GM12878 (cell line): Measurements from ENCODE around the gene LPCAT2. TPM values are rescaled to one million over a fixed set of nuclear protein-coding genes. Genes with fewer than 3 reads are reported as not detected.

Source experiments
- ATAC-seq: fragments of 200-7000 bp; cut with Tn5 transposase; 3 replicates; pipeline ENCODE4 v1.9.1; 2020; ENCODE audit warnings: mild to moderate bottlenecking, moderate library complexity
- BruUV-seq: library from RNA; stranded (reverse); fragments of 400-500 nt; replicated peaks from 2 replicates; lab custom pipeline; 2021; lab: Mats Ljungman, UMichigan
- CTCF ChIA-PET: fragments of 300-600 bp; sonication (Branson Sonifier 250); formaldehyde crosslinking; extraction: SDS; loops from one replicate; lab custom pipeline; 2021; ENCODE audit warnings: inconsistent platforms; lab: Yijun Ruan, JAX
- POLR2A ChIA-PET: fragments of 350-600 bp; formaldehyde crosslinking; extraction: SDS; loops from one replicate; lab custom pipeline; 2021; ENCODE audit warnings: inconsistent platforms; lab: Charles Lee
- RAD21 ChIA-PET: fragments of 300-600 bp; sonication (Branson Sonifier 250); formaldehyde crosslinking; loops from one replicate; lab custom pipeline; 2023; ENCODE audit warnings: antibody characterized with exemption; ENCODE audit not compliant: unreplicated experiment; lab: Charles Lee
- SMC1A ChIA-PET: fragments of 300-600 bp; sonication (Branson Sonifier 250); formaldehyde crosslinking; loops from one replicate; lab custom pipeline; 2023; ENCODE audit not compliant: unreplicated experiment, uncharacterized antibody; lab: Charles Lee
- DNase-seq: peaks from one replicate; pipeline ENCODE4 v3.0.0-alpha.2; 2011; ENCODE audit warnings: low read depth, low spot score
- FAIRE-seq: peaks from 3 replicates; lab custom pipeline; 2011; peaks lifted over from hg19 to GRCh38; lab: Jason Lieb, UNC
- H2AFZ ChIP-seq: 2 replicates; pipeline ENCODE4 v1.6.0; 2011; ENCODE audit warnings: low read depth, low read length, control low read depth; ENCODE audit not compliant: control insufficient read depth
- H3K27ac ChIP-seq: 2 replicates; pipeline ENCODE4 v1.5.1; 2011; ENCODE audit warnings: control low read depth; ENCODE audit not compliant: control insufficient read depth, insufficient read depth
- H3K27me3 ChIP-seq, 2 experiments: replicated peaks in 1 of 2; 2 replicates each; pipeline versions ENCODE4 v1.6.0 to v1.6.1; 2011; ENCODE audit warnings: low read length in 1 of 2; ENCODE audit not compliant: control insufficient read depth in 2 of 2, insufficient read depth in 2 of 2
- H3K36me3 ChIP-seq, 2 experiments: 2 replicates each; pipeline ENCODE4 v1.5.1; 2011; ENCODE audit warnings: low read length in 1 of 2; ENCODE audit not compliant: control insufficient read depth in 2 of 2, insufficient read depth in 2 of 2
- H3K4me1 ChIP-seq: 2 replicates; pipeline ENCODE4 v1.6.1; 2011; ENCODE audit warnings: mild to moderate bottlenecking, low read length, moderate library complexity, mixed read lengths; ENCODE audit not compliant: control insufficient read depth, insufficient read depth
- H3K4me2 ChIP-seq: 2 replicates; pipeline ENCODE4 v1.6.0; 2011; ENCODE audit warnings: control low read depth; ENCODE audit not compliant: control insufficient read depth, insufficient read depth
- H3K4me3 ChIP-seq: fragments of 200-600 bp; sonication (generic); 2 replicates; pipeline ENCODE4 v1.5.1; 2016
- H3K79me2 ChIP-seq: 2 replicates; pipeline ENCODE4 v1.6.0; 2011; ENCODE audit warnings: low read length; ENCODE audit not compliant: control insufficient read depth, insufficient read depth
- H3K9ac ChIP-seq: 2 replicates; pipeline ENCODE4 v1.8.0; 2011; ENCODE audit warnings: low read length, control low read depth, mixed read lengths; ENCODE audit not compliant: control insufficient read depth, insufficient read depth
- H3K9me3 ChIP-seq: replicated peaks from 3 replicates; pipeline ENCODE4 v1.5.1; 2011; ENCODE audit warnings: mild to moderate bottlenecking, low read length; ENCODE audit not compliant: control insufficient read depth, insufficient read depth
- H4K20me1 ChIP-seq: 2 replicates; pipeline ENCODE4 v1.6.0; 2011; ENCODE audit not compliant: control insufficient read depth, insufficient read depth
- ATF7 ChIP-seq: fragments of 450-650 bp; IDR thresholded peaks from 2 replicates; pipeline ENCODE4 v1.6.1; 2016; ENCODE audit warnings: low read depth, mild to moderate bottlenecking
- BRCA1 ChIP-seq: IDR thresholded peaks from 2 replicates; pipeline ENCODE4 v1.6.1; 2011; ENCODE audit warnings: low read depth, low read length, improper control_type of control experiment
- ETV6 ChIP-seq, 2 experiments: fragments of 450-650 bp in 1 of 2; IDR thresholded peaks in 1 of 2; conservative IDR thresholded peaks in 1 of 2; 2 replicates each; pipeline ENCODE4 v1.6.1; 2014; ENCODE audit warnings: antibody characterized with exemption in 1 of 2, borderline replicate concordance in 1 of 2, low read depth in 1 of 2, mild to moderate bottlenecking in 1 of 2, moderate library complexity in 1 of 2
- HDGF ChIP-seq: fragments of 450-650 bp; IDR thresholded peaks from 2 replicates; pipeline ENCODE4 v1.6.1; 2016; ENCODE audit warnings: antibody characterized with exemption
- IKZF1 ChIP-seq: fragments of 450-650 bp; conservative IDR thresholded peaks from 2 replicates; pipeline ENCODE4 v1.6.1; 2017; ENCODE audit warnings: antibody characterized with exemption, mild to moderate bottlenecking
- IKZF2 ChIP-seq, 2 experiments: fragments of 450-650 bp; IDR thresholded peaks; 2 replicates each; pipeline ENCODE4 v1.6.1; 2017; ENCODE audit warnings: mild to moderate bottlenecking in 2 of 2, moderate library complexity in 2 of 2
- MXI1 ChIP-seq: fragments of 150-350 bp; IDR thresholded peaks from 2 replicates; pipeline ENCODE4 v1.6.1; 2011; ENCODE audit warnings: low read depth, mild to moderate bottlenecking, inconsistent platforms, low read length, improper control_type of control experiment
- TBL1XR1 ChIP-seq: IDR thresholded peaks from 2 replicates; pipeline ENCODE4 v1.6.1; 2012; ENCODE audit warnings: low read depth, low read length, improper control_type of control experiment
- TCF12 ChIP-seq: IDR thresholded peaks from 2 replicates; pipeline ENCODE4 v1.6.1; 2011; ENCODE audit warnings: low read depth, mild to moderate bottlenecking, low read length
- WRNIP1 ChIP-seq: IDR thresholded peaks from 2 replicates; pipeline ENCODE4 v1.6.1; 2011; ENCODE audit warnings: low read depth, low read length, improper control_type of control experiment, borderline replicate concordance
- YBX1 ChIP-seq: fragments of 450-650 bp; IDR thresholded peaks from 2 replicates; pipeline ENCODE4 v1.6.1; 2016; ENCODE audit warnings: antibody characterized with exemption
- ZNF207 ChIP-seq: fragments of 450-650 bp; IDR thresholded peaks from 2 replicates; pipeline ENCODE4 v1.6.1; 2014; ENCODE audit warnings: antibody characterized with exemption, mild to moderate bottlenecking, borderline replicate concordance
- ZNF24 ChIP-seq: fragments of 450-650 bp; IDR thresholded peaks from 2 replicates; pipeline ENCODE4 v1.6.1; 2017; ENCODE audit warnings: antibody characterized with exemption, mild to moderate bottlenecking
- WGBS: methylation state at CpG from one replicate; pipeline ENCODE4 v1.1.6; 2016; ENCODE audit warnings: low lambda C conversion rate; ENCODE audit not compliant: insufficient replicate concordance, insufficient coverage; ENCODE audit errors: missing lambda C conversion rate; 5-methylcytosine and 5-hydroxymethylcytosine counted together
- in situ Hi-C: fragments of 300-500 bp; cut with MboI; formaldehyde crosslinking; loops from 9 replicates; pipeline ENCODE4 v1.14.3; 2018; ENCODE audit warnings: mixed read lengths
- intact Hi-C: fragments of 100-400 bp; cut with micrococcal nuclease; formaldehyde crosslinking; loops from one replicate; pipeline ENCODE4 v1.14.2; 2022; ENCODE audit not compliant: unreplicated experiment
- polyA plus RNA-seq, 11 experiments: library from polyadenylated mRNA; depleted of rRNA in 4 of 11; unstranded in 6 of 11; stranded (reverse) in 5 of 11; fragments of >200 nt; fragmentation: Nextera tagmentation in 4 of 11; fragmentation: Illumina TruSeq in 1 of 11; extraction: Ambion mirVana in 4 of 11; extraction: Trizol in 1 of 11; gene quantifications; 1 replicate in 1 of 11; 2 replicates in 10 of 11; pipeline versions ENCODE4 v1.2.1 to v1.2.3, GENCODE V29; 2011 to 2016; ENCODE audit warnings: inconsistent platforms in 2 of 11, missing spikeins in 2 of 11, low read depth in 1 of 11
- total RNA-seq, 4 experiments: library from RNA; depleted of rRNA in 3 of 4; stranded (reverse); fragments of >200 nt in 3 of 4; fragmentation: Illumina TruSeq in 1 of 4; extraction: Trizol in 1 of 4; gene quantifications; 2 replicates each; pipeline versions ENCODE4 v1.2.1 to v1.2.3, GENCODE V29; 2013 to 2021
- TF ChIP-seq, protein P1 (sequence below): fragments of 450-650 bp; IDR thresholded peaks from 2 replicates; pipeline ENCODE4 v1.6.1; 2016; ENCODE audit warnings: mild to moderate bottlenecking
- TF ChIP-seq, protein P2 (sequence below): fragments of 450-650 bp; IDR thresholded peaks from 2 replicates; pipeline ENCODE4 v1.6.1; 2017; ENCODE audit warnings: low read depth, mild to moderate bottlenecking, moderate library complexity
- TF ChIP-seq, protein P3 (sequence below): fragments of 450-650 bp; IDR thresholded peaks from 2 replicates; pipeline ENCODE4 v1.6.1; 2014; ENCODE audit warnings: mild to moderate bottlenecking
- TF ChIP-seq, protein P4 (sequence below): IDR thresholded peaks from 2 replicates; pipeline ENCODE4 v1.6.1; 2012; ENCODE audit warnings: low read depth, low read length, improper control_type of control experiment

Gene LPCAT2
- total and polyA plus RNA-seq, 10 of the 15 experiments (the other 5 are each of a cell fraction or from before 2014, with no cell fraction given), result 0.01 TPM; not detected in 9

DNA sequence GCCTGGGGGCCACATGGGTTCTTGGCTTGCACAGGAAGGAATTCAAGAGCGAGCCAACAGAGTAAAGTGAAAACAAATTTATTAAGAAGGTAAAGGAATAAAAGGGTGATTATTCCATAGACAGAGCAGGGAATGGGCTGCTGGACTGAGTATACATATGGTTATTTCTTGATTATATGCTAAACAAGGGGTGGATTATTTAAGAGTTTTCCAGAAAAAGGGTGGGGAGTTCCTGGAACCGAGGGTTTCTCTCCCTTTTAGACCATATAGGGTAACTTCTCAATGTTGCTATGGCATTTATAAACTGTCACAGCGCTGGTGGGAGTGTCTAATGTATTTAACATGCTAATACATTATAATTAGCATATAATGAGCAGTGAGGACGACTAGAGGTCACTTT is 27.8 kb upstream of the LPCAT2 start:
- H3K36me3 ChIP-seq, result no peaks in the 10 kb centered on the region
- ChIA-PET SMC1A (no interaction called here), RAD21 (no interaction called here), CTCF (no interaction called here), POLR2A (no interaction called here)
- intact Hi-C loops (no loop called here), in situ Hi-C loops (no loop called here)
- TF ChIP-seq ETV6 (conservative IDR thresholded peaks at IDR 0.05 in 1 of 2, IDR thresholded peaks at IDR 0.05 in 1 of 2; ENCODE audit: borderline replicate concordance in 1 of 2, low read depth in 1 of 2), result no peak
- no peak for TF ChIP-seq BRCA1
- TF ChIP-seq, protein P1, sequence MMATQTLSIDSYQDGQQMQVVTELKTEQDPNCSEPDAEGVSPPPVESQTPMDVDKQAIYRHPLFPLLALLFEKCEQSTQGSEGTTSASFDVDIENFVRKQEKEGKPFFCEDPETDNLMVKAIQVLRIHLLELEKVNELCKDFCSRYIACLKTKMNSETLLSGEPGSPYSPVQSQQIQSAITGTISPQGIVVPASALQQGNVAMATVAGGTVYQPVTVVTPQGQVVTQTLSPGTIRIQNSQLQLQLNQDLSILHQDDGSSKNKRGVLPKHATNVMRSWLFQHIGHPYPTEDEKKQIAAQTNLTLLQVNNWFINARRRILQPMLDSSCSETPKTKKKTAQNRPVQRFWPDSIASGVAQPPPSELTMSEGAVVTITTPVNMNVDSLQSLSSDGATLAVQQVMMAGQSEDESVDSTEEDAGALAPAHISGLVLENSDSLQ, result no peak
- TF ChIP-seq TBL1XR1, result no peak
- no peak for TF ChIP-seq MXI1
- no peak for TF ChIP-seq ZNF207
- TF ChIP-seq, protein P2, sequence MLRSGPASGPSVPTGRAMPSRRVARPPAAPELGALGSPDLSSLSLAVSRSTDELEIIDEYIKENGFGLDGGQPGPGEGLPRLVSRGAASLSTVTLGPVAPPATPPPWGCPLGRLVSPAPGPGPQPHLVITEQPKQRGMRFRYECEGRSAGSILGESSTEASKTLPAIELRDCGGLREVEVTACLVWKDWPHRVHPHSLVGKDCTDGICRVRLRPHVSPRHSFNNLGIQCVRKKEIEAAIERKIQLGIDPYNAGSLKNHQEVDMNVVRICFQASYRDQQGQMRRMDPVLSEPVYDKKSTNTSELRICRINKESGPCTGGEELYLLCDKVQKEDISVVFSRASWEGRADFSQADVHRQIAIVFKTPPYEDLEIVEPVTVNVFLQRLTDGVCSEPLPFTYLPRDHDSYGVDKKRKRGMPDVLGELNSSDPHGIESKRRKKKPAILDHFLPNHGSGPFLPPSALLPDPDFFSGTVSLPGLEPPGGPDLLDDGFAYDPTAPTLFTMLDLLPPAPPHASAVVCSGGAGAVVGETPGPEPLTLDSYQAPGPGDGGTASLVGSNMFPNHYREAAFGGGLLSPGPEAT, result no peak
- no peak for TF ChIP-seq TCF12
- no peak for TF ChIP-seq ATF7
- no peak for TF ChIP-seq WRNIP1
- no peak for TF ChIP-seq IKZF2 (IDR thresholded peaks at IDR 0.05)
- TF ChIP-seq HDGF, result no peak
- TF ChIP-seq, protein P3, sequence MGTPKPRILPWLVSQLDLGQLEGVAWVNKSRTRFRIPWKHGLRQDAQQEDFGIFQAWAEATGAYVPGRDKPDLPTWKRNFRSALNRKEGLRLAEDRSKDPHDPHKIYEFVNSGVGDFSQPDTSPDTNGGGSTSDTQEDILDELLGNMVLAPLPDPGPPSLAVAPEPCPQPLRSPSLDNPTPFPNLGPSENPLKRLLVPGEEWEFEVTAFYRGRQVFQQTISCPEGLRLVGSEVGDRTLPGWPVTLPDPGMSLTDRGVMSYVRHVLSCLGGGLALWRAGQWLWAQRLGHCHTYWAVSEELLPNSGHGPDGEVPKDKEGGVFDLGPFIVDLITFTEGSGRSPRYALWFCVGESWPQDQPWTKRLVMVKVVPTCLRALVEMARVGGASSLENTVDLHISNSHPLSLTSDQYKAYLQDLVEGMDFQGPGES, result no peak
- TF ChIP-seq IKZF1, result no peak
- no peak for TF ChIP-seq ZNF24
- TF ChIP-seq, protein P4, sequence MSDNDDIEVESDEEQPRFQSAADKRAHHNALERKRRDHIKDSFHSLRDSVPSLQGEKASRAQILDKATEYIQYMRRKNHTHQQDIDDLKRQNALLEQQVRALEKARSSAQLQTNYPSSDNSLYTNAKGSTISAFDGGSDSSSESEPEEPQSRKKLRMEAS, result no peak
- TF ChIP-seq YBX1, result no peak
- no peak overlapping the region for H3K9ac ChIP-seq
- 5% methylated on average over 4 of the region's 4 CpGs for WGBS
- no peak for DNase-seq
- H3K27ac ChIP-seq, result no peak overlapping the region
- no peaks in the 10 kb centered on the region for H3K79me2 ChIP-seq
- H3K4me3 ChIP-seq, result no peak overlapping the region
- no peak overlapping the region for H3K4me2 ChIP-seq
- no peaks in the 10 kb centered on the region for H3K9me3 ChIP-seq
- no peaks in the 10 kb centered on the region for H3K4me1 ChIP-seq
- H4K20me1 ChIP-seq, result no peaks in the 10 kb centered on the region
- no peak for ATAC-seq
- H3K27me3 ChIP-seq, result no peaks in the 10 kb centered on the region; a peak in 1 of 4 replicates
- FAIRE-seq, result no peak
- H2AFZ ChIP-seq, result no peak overlapping the region
- BruUV-seq, result no TSS peak
